Subcutaneous adipose tissue (tissue), 4 donors: Measurements from ENCODE around the gene CD40. TPM values are rescaled to one million over a fixed set of nuclear protein-coding genes. Genes with fewer than 3 reads are reported as not detected.

Experiments used
- total RNA-seq, 4 donors: library from RNA; depleted of rRNA; stranded (reverse); fragments of >200 nt; gene quantifications; one replicate each; pipeline ENCODE4 v1.1.0, GENCODE V29; 2016
- TF ChIP-seq, protein P1 (sequence below): fragments of 450-650 bp; IDR thresholded peaks from one replicate; pipeline ENCODE4 v1.5.1; 2016; ENCODE audit warnings: low read depth, mild to moderate bottlenecking, control low read depth, antibody characterized with exemption, moderate library complexity

CD40 gene
- total RNA-seq, 4 donors from 2014 or later = 9.5 to 22.8 (median 17.7) TPM

DNA sequence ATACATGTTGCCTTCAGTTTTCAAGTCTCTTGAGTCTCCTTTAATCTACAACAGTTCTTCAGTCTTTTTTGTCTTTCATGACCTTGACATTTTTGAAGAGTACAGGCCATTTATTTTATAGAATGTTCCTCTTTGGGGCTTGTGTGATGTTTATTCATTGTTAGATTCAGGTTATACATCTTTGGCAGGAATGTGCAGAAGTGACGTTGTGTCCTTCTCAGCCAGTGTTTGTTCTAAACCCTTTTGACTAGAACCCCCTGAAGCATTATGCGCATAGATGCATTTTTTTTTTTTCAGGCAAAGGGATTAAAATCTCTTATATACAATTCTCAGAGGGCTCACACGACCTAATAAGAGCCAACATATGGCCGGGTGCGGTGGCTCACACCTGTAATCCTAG is 17.1 kb upstream of the CD40 start:
- TF ChIP-seq, protein P1, sequence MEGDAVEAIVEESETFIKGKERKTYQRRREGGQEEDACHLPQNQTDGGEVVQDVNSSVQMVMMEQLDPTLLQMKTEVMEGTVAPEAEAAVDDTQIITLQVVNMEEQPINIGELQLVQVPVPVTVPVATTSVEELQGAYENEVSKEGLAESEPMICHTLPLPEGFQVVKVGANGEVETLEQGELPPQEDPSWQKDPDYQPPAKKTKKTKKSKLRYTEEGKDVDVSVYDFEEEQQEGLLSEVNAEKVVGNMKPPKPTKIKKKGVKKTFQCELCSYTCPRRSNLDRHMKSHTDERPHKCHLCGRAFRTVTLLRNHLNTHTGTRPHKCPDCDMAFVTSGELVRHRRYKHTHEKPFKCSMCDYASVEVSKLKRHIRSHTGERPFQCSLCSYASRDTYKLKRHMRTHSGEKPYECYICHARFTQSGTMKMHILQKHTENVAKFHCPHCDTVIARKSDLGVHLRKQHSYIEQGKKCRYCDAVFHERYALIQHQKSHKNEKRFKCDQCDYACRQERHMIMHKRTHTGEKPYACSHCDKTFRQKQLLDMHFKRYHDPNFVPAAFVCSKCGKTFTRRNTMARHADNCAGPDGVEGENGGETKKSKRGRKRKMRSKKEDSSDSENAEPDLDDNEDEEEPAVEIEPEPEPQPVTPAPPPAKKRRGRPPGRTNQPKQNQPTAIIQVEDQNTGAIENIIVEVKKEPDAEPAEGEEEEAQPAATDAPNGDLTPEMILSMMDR = no peak

DNA sequence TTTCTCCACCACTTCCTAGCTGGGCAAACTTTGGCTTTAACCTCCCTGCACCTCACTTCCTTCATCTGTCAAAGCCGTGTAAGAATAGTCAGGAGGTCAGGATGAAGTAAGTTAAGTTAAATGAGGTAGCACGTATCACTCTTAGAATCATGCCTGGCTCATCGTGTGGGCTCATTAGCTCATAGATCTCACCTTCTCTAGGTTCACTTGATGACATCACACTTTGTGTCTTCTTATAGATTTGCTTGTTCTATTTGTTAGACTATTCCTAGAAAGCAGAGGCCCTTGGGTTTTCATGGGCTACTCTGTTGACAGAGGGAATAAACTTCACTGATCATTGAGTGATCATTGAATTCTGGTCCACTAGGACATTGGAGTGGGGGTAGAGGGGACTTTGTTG is 16.2 kb upstream of the CD40 start:
- TF ChIP-seq, protein P1 = no peak

DNA sequence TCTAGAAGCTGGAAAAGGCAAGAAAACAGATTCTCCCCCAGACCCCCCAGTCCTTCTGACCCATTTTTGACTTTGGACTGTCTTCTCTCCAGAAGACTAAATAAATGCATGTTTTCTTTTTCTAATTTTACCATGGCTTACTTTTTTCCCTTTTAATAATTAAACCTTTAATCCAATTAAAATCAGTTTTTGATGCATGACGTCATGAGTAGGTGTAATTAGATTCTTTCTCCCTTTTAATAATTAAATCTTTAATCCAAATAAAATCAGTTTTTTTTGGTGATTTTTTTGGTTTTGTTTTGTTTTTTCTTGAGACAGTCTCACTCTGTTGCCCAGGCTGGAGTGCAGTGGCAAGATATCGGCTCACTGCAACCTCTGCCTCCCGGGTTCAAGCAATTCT is 15.2 kb upstream of the CD40 start:
- TF ChIP-seq, protein P1 = no peak

DNA sequence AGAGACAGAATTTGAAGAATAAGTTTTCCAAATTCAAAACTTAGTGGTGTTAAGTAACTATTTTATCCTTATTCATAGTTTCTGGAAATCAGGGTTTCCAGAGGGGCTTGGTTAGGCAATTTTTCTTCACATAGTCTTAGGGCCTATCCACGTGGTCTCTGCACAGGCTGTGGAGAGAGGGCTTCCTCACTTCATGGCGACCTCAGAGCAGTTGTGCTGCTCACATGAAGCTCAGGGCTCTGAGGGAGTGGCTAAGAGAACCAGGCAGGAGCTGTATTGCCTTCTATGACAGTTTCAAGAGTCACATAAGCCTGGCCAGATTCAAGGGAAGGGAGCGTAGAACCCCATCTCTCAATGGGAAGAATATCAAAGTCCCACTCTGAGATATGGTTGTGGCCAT is 13.9 kb upstream of the CD40 start:
- TF ChIP-seq, protein P1 = no peak

DNA sequence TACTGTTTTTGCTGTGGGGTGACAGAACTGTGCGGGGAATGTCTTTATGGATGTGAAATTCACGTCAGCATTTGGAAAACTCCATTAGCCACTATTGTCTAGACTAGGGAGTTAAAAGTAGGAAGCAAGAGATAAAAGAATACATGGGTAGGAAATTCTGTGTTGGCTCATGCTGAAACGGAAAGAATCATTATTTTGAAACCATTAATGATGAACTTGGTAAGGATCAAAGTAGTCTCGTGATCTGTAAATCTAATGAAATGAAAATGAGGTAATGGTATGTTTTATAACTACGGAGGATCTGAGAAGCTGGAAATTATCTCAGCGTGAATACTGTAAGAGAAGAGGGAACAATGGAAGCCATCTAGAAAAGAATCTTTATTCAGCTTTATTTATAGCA is 11.1 kb upstream of the CD40 start:
- TF ChIP-seq, protein P1 = no peak

DNA sequence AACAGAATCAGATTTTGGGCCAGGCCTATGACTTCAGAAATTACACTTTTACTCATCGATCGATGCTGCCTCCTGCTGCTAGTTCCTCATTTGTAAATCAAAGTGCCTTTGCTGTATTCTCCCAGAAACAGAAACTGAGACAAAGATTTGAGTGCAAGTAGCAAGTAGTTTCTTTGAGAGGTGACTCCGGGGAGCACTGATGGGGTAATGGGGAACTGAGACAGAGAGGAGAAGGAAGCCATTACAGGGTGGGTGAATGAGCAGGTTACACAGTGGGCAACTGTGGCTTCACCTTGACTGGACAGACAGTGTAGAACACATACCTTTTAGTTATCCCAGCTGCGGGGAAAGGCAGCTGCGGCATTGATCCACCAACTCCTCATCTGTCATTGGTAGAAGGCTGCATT is 9.7 kb upstream of the CD40 start:
- TF ChIP-seq, protein P1 = no peak

DNA sequence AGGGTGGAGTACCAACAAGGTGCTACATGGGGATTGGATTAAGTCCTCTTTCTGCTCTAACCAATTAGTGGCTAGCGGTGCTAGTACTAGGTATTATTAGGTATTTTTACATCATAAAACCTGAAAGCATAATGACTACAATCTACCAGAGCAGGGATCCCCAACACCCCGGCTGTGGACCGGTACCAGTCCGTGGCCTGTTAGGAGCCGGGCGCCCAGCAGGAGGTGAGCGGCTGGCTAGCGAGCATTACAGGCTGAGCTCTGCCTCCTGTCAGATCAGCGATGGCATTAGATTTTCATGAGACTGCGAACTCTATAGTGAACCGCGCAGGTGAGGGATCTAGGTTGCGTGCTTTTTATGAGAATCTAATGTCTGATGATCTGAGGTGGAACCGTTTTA is 9.1 kb upstream of the CD40 start:
- TF ChIP-seq, protein P1 = no peak
